GM12801 (cell line): ENCODE data around the gene LRRN3.

Source experiments
- CTCF ChIP-seq: IDR thresholded peaks from one replicate; pipeline ENCODE4 v1.5.1; 2011; ENCODE audit warnings: control low read depth; ENCODE audit not compliant: insufficient read length; ENCODE audit errors: extremely low read depth

LRRN3 gene

GRCh38 chr7:111129435-111129834, 38.5 kb downstream of the LRRN3 start:
- TF ChIP-seq CTCF: no peak

- no peak for TF ChIP-seq CTCF
Measured at GRCh38 chr7:111132833-111133232, 41.9 kb downstream of the LRRN3 start.

GRCh38 chr7:111137296-111138192, 46.6 kb downstream of the LRRN3 start:
- no peak for TF ChIP-seq CTCF

- no peak for TF ChIP-seq CTCF
Measured at GRCh38 chr7:111138193-111138569, 47.3 kb downstream of the LRRN3 start.

GRCh38 chr7:111138586-111138985, 47.7 kb downstream of the LRRN3 start:
- no peak for TF ChIP-seq CTCF

- no peak for TF ChIP-seq CTCF
Measured at GRCh38 chr7:111140091-111140865, 49.4 kb downstream of the LRRN3 start.

GRCh38 chr7:111145472-111145871, 54.5 kb downstream of the LRRN3 start:
- TF ChIP-seq CTCF: no peak
